ENCODE data around the gene XIST.

- no peak for TF ChIP-seq CTCF (IDR thresholded peaks at IDR 0.05)
- TF ChIP-seq EZH2 (IDR thresholded peaks at IDR 0.05; ENCODE audit: borderline replicate concordance, insufficient read depth, low read depth, low read length, poor library complexity, severe bottlenecking), result no peak
Observed at GRCh38 chrX:73877687-73878086, 25.2 kb upstream of the XIST start.

Data from B cell (primary cell).